Peyer's patch (tissue), 4 donors: ENCODE results near the gene TRPM8.

Source experiments
- CTCF ChIP-seq, 6 experiments: fragments of 450-650 bp in 4 of 6; fragments of 200-600 bp in 2 of 6; sonication (generic) in 1 of 6; IDR thresholded peaks; one replicate each; pipeline ENCODE4 v1.5.1; 2017 to 2019; ENCODE audit warnings: antibody characterized with exemption in 6 of 6, mild to moderate bottlenecking in 3 of 6, moderate library complexity in 1 of 6
- POLR2A ChIP-seq, 2 donors: fragments of 450-650 bp; IDR thresholded peaks; one replicate each; pipeline ENCODE4 v1.5.1; 2017; ENCODE audit warnings: antibody characterized with exemption in 2 of 2, mild to moderate bottlenecking in 2 of 2, moderate library complexity in 2 of 2

- TF ChIP-seq CTCF (IDR thresholded peaks at IDR 0.05): no peak
- no peak for TF ChIP-seq POLR2A (IDR thresholded peaks at IDR 0.05)
Observed at GRCh38 chr2:233981574-233982420, 64.6 kb downstream of the TRPM8 start.
